Thyroid gland (tissue), 4 donors: ENCODE data around the gene OR2M5. TPM values are rescaled to one million over a fixed set of nuclear protein-coding genes. Genes with fewer than 3 reads are reported as not detected.

ENCODE experiments used
- DNase-seq, 2 donors: peaks; one replicate each; pipeline ENCODE4 v3.0.0-alpha.2; 2019
- H3K27ac ChIP-seq, 3 donors: fragments of 200-600 bp; sonication (generic); 1 replicate in 2 of 3; 2 replicates in 1 of 3; pipeline ENCODE4 v1.5.1; 2016 to 2019; ENCODE audit warnings: mild to moderate bottlenecking in 1 of 3, moderate library complexity in 1 of 3
- H3K27me3 ChIP-seq: fragments of 200-600 bp; sonication (generic); one replicate; pipeline ENCODE4 v1.5.1; 2019
- H3K36me3 ChIP-seq, 2 donors: fragments of 200-600 bp; sonication (generic); one replicate each; pipeline ENCODE4 v1.5.1; 2016 to 2019
- H3K4me1 ChIP-seq, 2 donors: fragments of 200-600 bp; sonication (generic); one replicate each; pipeline ENCODE4 v1.5.1; 2017 to 2019
- H3K4me3 ChIP-seq, 3 donors: fragments of 200-600 bp; sonication (generic); replicated peaks in 1 of 3; 1 replicate in 2 of 3; 2 replicates in 1 of 3; pipeline ENCODE4 v1.5.1; 2016; ENCODE audit warnings: mild to moderate bottlenecking in 1 of 3
- H3K9me3 ChIP-seq: fragments of 200-600 bp; sonication (generic); one replicate; pipeline ENCODE4 v1.5.1; 2017
- POLR2A ChIP-seq, 2 donors: fragments of 450-650 bp; IDR thresholded peaks; one replicate each; pipeline ENCODE4 v1.6.1; 2017; ENCODE audit warnings: antibody characterized with exemption in 2 of 2, mild to moderate bottlenecking in 2 of 2, moderate library complexity in 1 of 2
- WGBS, 2 donors: methylation state at CpG; one replicate each; pipeline ENCODE4 v1.1.5; 2017; 5-methylcytosine and 5-hydroxymethylcytosine counted together
- intact Hi-C: fragments of 100-400 bp; cut with DNase I; formaldehyde crosslinking; loops from one replicate; pipeline ENCODE4 v1.15.1; 2023
- total RNA-seq, 4 donors: library from RNA; depleted of rRNA; stranded (reverse); fragments of >200 nt; gene quantifications; one replicate each; pipeline ENCODE4 v1.2.3, GENCODE V29; 2016
- TF ChIP-seq, protein P1 (sequence below), 6 experiments: fragments of 200-600 bp in 3 of 6; fragments of 450-650 bp in 3 of 6; sonication (generic) in 3 of 6; IDR thresholded peaks; one replicate each; pipeline ENCODE4 v1.5.1; 2016 to 2019; ENCODE audit warnings: antibody characterized with exemption in 6 of 6, mild to moderate bottlenecking in 2 of 6, inconsistent platforms in 1 of 6, moderate library complexity in 1 of 6

OR2M5 gene, protein sequence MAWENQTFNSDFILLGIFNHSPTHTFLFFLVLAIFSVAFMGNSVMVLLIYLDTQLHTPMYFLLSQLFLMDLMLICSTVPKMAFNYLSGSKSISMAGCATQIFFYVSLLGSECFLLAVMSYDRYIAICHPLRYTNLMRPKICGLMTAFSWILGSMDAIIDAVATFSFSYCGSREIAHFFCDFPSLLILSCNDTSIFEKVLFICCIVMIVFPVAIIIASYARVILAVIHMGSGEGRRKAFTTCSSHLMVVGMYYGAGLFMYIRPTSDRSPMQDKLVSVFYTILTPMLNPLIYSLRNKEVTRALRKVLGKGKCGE
- total RNA-seq: not detected

DNA sequence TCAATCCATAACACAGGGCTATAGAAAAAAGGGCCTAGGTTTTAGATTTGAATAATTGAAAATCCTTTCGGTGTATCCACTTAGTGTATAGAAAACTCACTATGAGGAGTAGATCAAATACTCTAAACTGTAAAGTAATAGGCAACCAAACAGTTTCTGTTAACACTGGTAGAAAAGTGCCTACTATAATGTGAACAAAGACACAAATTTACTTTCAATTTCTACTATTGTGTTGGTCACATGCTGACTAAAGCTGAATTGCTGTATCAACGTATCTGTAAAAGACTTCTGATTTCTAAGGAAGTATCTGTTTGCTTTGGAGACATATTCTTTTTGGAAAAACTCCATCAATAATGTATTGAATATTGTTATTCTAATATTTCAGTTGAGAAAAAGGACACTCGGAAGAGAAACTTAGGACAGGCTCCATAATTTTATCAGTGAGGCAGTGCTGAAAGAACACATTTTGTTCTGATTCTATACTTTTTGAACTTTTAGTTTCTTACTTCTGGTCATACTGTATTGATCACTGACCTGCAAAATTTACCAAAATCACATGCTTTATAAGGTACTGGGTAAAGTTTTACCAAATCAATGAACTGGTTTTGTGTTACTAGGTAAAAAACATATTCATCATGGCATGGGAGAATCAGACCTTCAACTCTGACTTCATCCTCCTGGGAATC, at the start of gene OR2M5:
Gene OR2M5 (plus strand): TSS at position 636 of the 686 bp plus-strand sequence. CDS start 0 bp downstream, at position 636.
- no peaks in the 10 kb centered on the region for H3K9me3 ChIP-seq
- intact Hi-C loops: no loop called here
- H3K36me3 ChIP-seq: no peaks in the 10 kb centered on the region
- DNase-seq: no peak
- TF ChIP-seq, protein P1, sequence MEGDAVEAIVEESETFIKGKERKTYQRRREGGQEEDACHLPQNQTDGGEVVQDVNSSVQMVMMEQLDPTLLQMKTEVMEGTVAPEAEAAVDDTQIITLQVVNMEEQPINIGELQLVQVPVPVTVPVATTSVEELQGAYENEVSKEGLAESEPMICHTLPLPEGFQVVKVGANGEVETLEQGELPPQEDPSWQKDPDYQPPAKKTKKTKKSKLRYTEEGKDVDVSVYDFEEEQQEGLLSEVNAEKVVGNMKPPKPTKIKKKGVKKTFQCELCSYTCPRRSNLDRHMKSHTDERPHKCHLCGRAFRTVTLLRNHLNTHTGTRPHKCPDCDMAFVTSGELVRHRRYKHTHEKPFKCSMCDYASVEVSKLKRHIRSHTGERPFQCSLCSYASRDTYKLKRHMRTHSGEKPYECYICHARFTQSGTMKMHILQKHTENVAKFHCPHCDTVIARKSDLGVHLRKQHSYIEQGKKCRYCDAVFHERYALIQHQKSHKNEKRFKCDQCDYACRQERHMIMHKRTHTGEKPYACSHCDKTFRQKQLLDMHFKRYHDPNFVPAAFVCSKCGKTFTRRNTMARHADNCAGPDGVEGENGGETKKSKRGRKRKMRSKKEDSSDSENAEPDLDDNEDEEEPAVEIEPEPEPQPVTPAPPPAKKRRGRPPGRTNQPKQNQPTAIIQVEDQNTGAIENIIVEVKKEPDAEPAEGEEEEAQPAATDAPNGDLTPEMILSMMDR (IDR thresholded peaks at IDR 0.05): no peak
- no peak for TF ChIP-seq POLR2A (IDR thresholded peaks at IDR 0.05)
- H3K27me3 ChIP-seq: no peaks in the 10 kb centered on the region
- no peak within 1 kb of the TSS for H3K4me3 ChIP-seq
- H3K4me1 ChIP-seq: no peaks in the 10 kb centered on the region
- WGBS, 2 donors: 86% methylated on average over 3 of the region's 3 CpGs
- no peak within 1 kb of the TSS for H3K27ac ChIP-seq

DNA sequence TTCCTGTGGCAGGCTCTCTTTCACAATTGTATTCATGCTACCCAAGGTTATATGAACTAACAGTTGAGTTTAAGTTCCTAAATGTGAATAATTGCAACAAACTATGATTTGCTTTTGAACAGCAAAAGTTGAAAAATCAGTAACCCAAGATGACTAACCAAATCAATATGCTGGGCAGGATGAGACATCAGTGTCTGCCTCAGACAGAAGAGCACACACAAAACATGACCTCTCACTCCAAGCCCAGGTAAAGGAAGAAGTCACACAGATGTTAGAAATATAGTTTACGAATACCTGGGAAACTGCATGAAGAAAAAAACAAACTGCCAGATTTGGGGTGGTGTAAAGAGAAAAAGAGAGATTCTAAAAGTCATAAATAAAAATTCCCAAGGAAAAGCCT, 46.4 kb upstream of the OR2M5 start:
- Histone ChIP-seq H3K27ac (no peak overlapping the region), H3K9me3 (no peaks in the 10 kb centered on the region), H3K36me3 (no peaks in the 10 kb centered on the region), H3K4me3 (no peak overlapping the region), H3K4me1 (no peaks in the 10 kb centered on the region), H3K27me3 (no peaks in the 10 kb centered on the region)
- 73 to 80% methylated on average over 1 of the region's 1 CpG for WGBS, 2 donors
- intact Hi-C loops: no loop called here
- TF ChIP-seq, protein P1 (IDR thresholded peaks at IDR 0.05): no peak
- TF ChIP-seq POLR2A (IDR thresholded peaks at IDR 0.05): no peak
- DNase-seq: no peak

DNA sequence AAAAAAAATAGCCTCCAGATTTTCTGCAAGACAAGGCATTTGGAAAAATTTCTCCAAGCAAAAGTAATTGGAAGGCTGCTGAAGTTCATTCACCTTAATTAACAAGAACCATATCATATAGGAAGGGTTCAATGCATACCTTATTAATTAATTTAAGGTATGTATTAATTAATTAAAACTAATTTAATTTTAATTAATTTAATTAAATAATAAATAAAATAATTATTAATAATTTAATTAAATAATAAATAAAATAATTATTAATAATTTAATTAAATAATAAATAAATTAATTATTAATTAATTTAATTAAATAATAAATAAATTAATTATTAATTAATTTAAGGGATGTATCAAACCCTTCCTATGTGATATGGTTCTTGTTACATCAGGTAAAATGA, 42.1 kb upstream of the OR2M5 start:
- H3K27me3 ChIP-seq: no peaks in the 10 kb centered on the region
- no peak overlapping the region for H3K4me3 ChIP-seq
- H3K9me3 ChIP-seq: no peaks in the 10 kb centered on the region
- H3K36me3 ChIP-seq: no peaks in the 10 kb centered on the region
- H3K27ac ChIP-seq: no peak overlapping the region
- intact Hi-C loops: no loop called here
- TF ChIP-seq, protein P1 (IDR thresholded peaks at IDR 0.05): no peak
- TF ChIP-seq POLR2A (IDR thresholded peaks at IDR 0.05): no peak
- DNase-seq: no peak
- H3K4me1 ChIP-seq: no peaks in the 10 kb centered on the region

DNA sequence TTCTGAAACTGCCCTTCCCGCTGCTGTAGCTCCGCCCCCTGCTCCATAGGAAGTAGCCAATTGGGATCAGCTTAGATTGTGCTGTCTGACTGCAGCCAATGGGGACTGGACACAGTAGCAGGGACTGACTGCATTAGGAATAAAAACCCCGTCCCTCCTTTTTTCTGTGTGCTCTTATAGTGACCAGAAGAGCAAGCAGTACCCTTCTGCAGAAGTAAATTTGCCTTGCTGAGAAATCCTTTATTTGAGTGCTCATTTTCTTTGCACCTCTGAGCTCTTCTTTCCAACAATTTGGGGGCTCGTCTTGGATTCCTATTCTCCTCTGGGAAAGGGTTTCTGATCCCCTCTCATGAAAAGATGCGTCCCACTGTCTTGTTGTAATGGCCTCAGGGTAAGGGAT, 33.8 kb upstream of the OR2M5 start:
- intact Hi-C loops: no loop called here
- no peaks in the 10 kb centered on the region for H3K36me3 ChIP-seq
- no peak for DNase-seq
- TF ChIP-seq POLR2A (IDR thresholded peaks at IDR 0.05): no peak
- TF ChIP-seq, protein P1 (IDR thresholded peaks at IDR 0.05): no peak
- no peaks in the 10 kb centered on the region for H3K4me1 ChIP-seq
- no peaks in the 10 kb centered on the region for H3K9me3 ChIP-seq
- H3K27me3 ChIP-seq: no peaks in the 10 kb centered on the region
- WGBS, 2 donors: 79 to 81% methylated on average over 5 of the region's 5 CpGs
- H3K27ac ChIP-seq: no peak overlapping the region
- H3K4me3 ChIP-seq: no peak overlapping the region

DNA sequence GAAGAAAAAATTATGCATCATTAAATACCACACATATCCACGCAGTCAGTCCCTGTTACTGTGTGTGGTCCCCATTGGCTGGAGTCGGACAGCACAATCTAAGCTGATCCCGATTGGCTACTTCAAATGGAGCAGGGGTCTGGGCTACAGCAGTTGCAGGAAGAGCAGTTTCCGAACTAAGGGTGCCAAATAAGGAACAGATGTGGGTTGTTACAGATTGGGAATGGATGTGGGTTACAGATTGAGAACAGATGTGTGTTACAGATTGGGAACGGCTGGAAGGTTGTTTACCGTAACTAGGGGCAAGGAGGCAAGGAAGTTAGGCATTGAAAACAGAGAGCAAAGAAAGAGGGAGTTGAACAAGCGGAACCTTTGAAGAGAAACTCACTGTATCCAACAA, 30.1 kb upstream of the OR2M5 start:
- no peak overlapping the region for H3K27ac ChIP-seq
- no peak for TF ChIP-seq POLR2A (IDR thresholded peaks at IDR 0.05)
- TF ChIP-seq, protein P1 (IDR thresholded peaks at IDR 0.05): no peak
- no peaks in the 10 kb centered on the region for H3K36me3 ChIP-seq
- DNase-seq: no peak
- H3K4me1 ChIP-seq: no peaks in the 10 kb centered on the region
- 81 to 88% methylated on average over 7 of the region's 7 CpGs for WGBS, 2 donors
- H3K27me3 ChIP-seq: no peaks in the 10 kb centered on the region
- no peak overlapping the region for H3K4me3 ChIP-seq
- no peaks in the 10 kb centered on the region for H3K9me3 ChIP-seq
- intact Hi-C loops: no loop called here
